ENCODE results near the gene MBOAT2.
A peak's percentile ranks its signal among the peaks of the same experiment; 100 is the strongest.
"Not testable (repeated sequence)": the region's sequence is repeated elsewhere in the genome, so short reads cannot be mapped to it uniquely, and the experiment has no call there.

Gene MBOAT2

DNA sequence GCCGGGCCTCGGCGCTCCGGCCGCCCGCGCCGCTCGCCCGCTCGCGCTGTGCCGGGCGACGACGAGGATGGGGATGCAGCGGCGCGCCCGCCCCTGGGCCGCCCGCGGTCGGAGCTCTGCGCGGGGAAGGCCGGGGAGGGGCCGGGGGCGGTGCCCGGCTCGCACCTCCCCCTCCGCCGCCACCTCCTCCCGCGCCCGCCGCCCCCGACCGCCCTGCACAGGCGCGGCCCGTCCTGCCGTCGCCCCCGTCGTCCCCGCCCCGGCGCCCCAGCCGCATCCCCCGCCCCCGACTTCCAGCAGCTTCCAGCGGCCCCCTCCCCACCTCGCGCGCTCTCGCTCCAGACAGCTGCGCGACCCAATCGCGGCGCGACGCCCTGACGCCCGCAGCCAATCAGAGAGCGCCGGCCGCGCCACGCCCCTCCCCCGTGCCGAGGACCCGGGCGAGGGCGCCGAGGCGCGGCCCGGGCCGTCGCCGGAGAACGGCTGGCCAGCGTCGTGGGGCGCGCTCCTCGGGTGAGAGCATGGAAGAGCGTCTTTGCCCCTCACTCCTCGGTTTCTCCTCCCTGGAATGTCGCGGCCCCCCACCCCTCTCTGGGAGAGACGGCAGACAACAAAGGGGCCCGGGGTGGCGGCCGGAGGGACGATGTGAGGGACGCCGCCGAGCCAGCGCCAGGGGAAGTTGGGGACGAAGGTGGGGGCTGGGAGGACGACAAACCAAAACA is at the start of gene MBOAT2:
MBOAT2 (minus strand) TSS at position 69 of the 722 bp plus-strand sequence. CDS start 70 bp downstream, outside the sequence.
- peak within 1 kb of the TSS; percentile 43 for H3K27ac ChIP-seq
- no peaks in the 10 kb centered on the region for H3K27me3 ChIP-seq (ENCODE audit: insufficient read depth, low read depth)
- peaks cover 9% of the 10 kb centered on the region for H3K4me1 ChIP-seq (ENCODE audit: low read depth, poor library complexity, severe bottlenecking)
- no peaks in the 10 kb centered on the region for H3K79me2 ChIP-seq (ENCODE audit: insufficient read depth, low read depth)
- peak within 1 kb of the TSS; percentile 77 for H3K4me2 ChIP-seq
- no peaks in the 10 kb centered on the region for H3K36me3 ChIP-seq (ENCODE audit: insufficient read depth)
- peak within 1 kb of the TSS; percentile 84; the same call in 1 of the 2 replicates for H3K9ac ChIP-seq
- no peaks in the 10 kb centered on the region for H4K20me1 ChIP-seq (ENCODE audit: insufficient read depth)
- H2AFZ ChIP-seq (ENCODE audit: low read depth) = peak within 1 kb of the TSS; percentile 94
- H3K4me3 ChIP-seq (IDR thresholded peaks at IDR 0.05; ENCODE audit: insufficient read depth, low read depth, low read length) = peak within 1 kb of the TSS; percentile 51
- TF ChIP-seq, protein P1, sequence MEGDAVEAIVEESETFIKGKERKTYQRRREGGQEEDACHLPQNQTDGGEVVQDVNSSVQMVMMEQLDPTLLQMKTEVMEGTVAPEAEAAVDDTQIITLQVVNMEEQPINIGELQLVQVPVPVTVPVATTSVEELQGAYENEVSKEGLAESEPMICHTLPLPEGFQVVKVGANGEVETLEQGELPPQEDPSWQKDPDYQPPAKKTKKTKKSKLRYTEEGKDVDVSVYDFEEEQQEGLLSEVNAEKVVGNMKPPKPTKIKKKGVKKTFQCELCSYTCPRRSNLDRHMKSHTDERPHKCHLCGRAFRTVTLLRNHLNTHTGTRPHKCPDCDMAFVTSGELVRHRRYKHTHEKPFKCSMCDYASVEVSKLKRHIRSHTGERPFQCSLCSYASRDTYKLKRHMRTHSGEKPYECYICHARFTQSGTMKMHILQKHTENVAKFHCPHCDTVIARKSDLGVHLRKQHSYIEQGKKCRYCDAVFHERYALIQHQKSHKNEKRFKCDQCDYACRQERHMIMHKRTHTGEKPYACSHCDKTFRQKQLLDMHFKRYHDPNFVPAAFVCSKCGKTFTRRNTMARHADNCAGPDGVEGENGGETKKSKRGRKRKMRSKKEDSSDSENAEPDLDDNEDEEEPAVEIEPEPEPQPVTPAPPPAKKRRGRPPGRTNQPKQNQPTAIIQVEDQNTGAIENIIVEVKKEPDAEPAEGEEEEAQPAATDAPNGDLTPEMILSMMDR (conservative IDR thresholded peaks at IDR 0.05; ENCODE audit: low read depth, low read length) = no peak

DNA sequence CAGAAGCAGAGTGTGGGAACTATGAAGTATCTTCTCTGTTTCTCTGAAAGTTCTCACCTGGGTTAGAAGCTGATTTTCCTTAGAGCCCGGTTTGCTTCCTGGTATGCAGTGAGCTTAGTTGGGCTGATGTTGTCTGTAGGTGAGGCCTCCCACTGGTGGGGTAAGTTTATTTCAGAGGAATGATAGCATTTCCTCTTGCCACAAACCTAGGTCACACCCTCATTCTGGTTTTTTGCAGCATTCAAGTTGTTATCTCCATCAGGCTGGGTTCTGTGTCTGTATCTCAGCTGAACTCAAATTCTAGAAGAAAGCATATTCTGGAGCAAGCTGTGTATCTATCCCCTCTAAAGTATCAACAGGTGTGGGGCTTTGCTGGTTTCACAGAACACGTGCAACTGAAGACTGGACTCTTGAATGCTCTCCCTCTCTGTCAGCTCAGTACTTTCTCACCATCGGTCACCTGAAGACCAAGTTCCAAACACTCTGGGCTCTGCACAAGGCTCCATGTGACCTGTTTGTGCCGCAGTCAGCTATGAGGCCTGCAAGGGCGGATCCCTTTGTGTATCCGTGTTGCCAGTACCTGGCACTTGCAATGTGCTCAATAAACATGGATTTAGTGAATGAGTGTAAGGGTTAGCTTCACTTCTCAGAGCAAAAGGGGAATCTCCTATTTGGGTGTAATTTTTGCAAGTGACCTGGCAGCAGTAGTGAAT is 49.5 kb upstream of the MBOAT2 start:
- Histone ChIP-seq H3K27me3 (ENCODE audit: insufficient read depth, low read depth) (no peaks in the 10 kb centered on the region), H2AFZ (ENCODE audit: low read depth) (no peak overlapping the region), H3K4me3 (IDR thresholded peaks at IDR 0.05; ENCODE audit: insufficient read depth, low read depth, low read length) (no peak overlapping the region), H3K27ac (no peak overlapping the region), H3K79me2 (ENCODE audit: insufficient read depth, low read depth) (no peaks in the 10 kb centered on the region), H4K20me1 (ENCODE audit: insufficient read depth) (no peaks in the 10 kb centered on the region), H3K4me1 (ENCODE audit: low read depth, poor library complexity, severe bottlenecking) (no peaks in the 10 kb centered on the region), H3K9ac (no peak overlapping the region), H3K4me2 (no peak overlapping the region), H3K36me3 (ENCODE audit: insufficient read depth) (no peaks in the 10 kb centered on the region)
- TF ChIP-seq, protein P1 (conservative IDR thresholded peaks at IDR 0.05; ENCODE audit: low read depth, low read length) = no peak

DNA sequence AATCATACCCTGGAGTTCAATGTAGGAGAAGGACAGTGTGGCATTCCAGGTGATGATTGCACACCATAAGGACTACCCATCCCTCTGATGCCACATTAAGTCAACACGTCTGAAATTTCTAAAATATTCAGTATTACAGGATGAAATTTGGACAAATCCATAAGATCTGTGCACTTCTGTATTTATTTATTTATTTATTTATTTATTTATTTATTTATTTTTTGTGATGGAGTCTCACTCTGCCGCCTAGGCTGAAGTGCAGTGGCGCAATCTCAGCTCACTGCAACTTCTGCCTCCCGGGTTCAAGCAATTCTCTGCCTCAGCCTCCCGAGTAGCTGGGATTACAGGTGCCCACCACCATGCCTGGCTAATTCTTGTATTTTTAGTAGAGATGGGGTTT is 48.0 kb upstream of the MBOAT2 start:
- H2AFZ ChIP-seq (ENCODE audit: low read depth); H3K9ac ChIP-seq; H3K4me2 ChIP-seq; H4K20me1 ChIP-seq (ENCODE audit: insufficient read depth); H3K4me1 ChIP-seq (ENCODE audit: low read depth, poor library complexity, severe bottlenecking); H3K27ac ChIP-seq; H3K79me2 ChIP-seq (ENCODE audit: insufficient read depth, low read depth); H3K36me3 ChIP-seq (ENCODE audit: insufficient read depth); H3K4me3 ChIP-seq (IDR thresholded peaks at IDR 0.05; ENCODE audit: insufficient read depth, low read depth, low read length); H3K27me3 ChIP-seq (ENCODE audit: insufficient read depth, low read depth): not testable (repeated sequence)

GRCh38 chr2:9050122-9050809 is 46.8 kb upstream of the MBOAT2 start:
- Histone ChIP-seq H3K4me2 (no peak overlapping the region), H4K20me1 (ENCODE audit: insufficient read depth) (no peaks in the 10 kb centered on the region), H3K36me3 (ENCODE audit: insufficient read depth) (no peaks in the 10 kb centered on the region), H3K79me2 (ENCODE audit: insufficient read depth, low read depth) (no peaks in the 10 kb centered on the region), H3K4me3 (IDR thresholded peaks at IDR 0.05; ENCODE audit: insufficient read depth, low read depth, low read length) (no peak overlapping the region), H3K27ac (no peak overlapping the region), H3K4me1 (ENCODE audit: low read depth, poor library complexity, severe bottlenecking) (no peaks in the 10 kb centered on the region), H2AFZ (ENCODE audit: low read depth) (no peak overlapping the region), H3K9ac (no peak overlapping the region), H3K27me3 (ENCODE audit: insufficient read depth, low read depth) (no peaks in the 10 kb centered on the region)
- TF ChIP-seq, protein P1 (conservative IDR thresholded peaks at IDR 0.05; ENCODE audit: low read depth, low read length) = no peak

Data from KMS-11 (cell line).